GM21390 (cell line): Measurements from ENCODE around the gene GPR12.

Source experiments
- ATAC-seq: cut with Tn5 transposase; IDR thresholded peaks from one replicate; pipeline ENCODE4 v1.9.1; 2021; ENCODE audit not compliant: unreplicated experiment

Gene GPR12

DNA sequence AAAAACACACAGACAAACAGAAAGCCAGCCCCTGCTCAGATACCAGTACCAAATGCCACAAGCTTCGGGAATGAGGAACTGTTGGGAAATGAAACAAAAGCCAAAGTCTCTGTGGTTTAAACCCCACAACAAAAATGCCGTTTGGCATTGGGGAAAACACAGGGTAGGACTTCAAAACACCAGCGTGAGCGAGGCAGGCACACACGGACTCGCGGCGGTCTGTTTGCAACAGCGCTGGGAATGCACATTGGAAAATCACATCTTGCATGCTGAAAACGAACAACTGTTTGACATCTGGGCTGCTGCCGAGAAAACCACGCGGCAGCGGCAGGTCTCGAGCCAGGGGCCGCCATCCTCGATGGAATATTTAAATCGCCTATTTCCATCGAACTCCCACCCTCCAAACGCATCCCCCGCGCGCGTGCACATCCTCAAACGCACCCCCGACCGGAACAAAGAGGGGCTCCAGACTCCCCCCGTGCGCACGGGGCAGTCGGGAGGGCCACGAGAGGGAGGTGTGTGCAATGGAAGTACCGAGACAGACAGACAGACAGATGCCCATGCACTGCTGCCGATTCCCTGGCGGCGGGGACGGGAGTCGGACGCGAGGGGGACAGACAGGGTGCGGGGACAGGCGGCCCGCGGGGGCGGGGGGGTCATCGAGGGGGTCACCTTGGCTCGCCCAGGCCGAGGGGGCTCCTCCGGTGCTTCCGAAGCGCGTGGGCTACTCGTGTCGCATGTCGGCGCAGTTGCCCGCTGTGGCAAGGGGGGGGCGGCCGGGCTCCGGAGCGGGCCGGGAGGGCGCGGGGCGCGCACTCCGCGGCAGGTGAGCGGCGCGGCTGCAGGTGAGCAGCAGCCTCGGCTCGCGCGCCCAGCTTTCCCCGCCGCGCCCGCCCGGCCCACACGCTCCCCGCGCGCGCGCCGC lies at the start of gene GPR12:
Gene GPR12 (minus strand): TSS at position 880 of the 925 bp plus-strand sequence. CDS start 959 bp downstream, outside the sequence.
- no peak for ATAC-seq

DNA sequence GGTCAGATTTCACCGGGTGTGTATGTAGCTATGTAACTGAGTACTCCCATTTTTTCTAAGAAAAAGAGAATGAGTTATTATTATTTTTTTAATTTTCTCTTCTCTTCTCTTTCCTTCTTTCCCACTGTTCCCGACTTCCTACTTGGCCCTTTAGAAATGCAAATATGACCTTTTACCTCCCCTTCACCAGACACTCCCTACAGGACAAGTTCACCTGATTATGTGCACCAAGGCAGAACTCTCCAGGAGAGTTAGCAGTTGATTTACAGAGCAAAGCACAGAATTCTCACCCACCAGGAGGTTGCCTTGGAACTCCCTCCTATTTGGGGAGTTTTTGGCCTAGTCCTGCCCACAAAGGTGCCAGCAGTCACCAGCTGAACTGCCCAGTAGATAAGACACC lies 49.5 kb upstream of the GPR12 start:
- no peak for ATAC-seq

DNA sequence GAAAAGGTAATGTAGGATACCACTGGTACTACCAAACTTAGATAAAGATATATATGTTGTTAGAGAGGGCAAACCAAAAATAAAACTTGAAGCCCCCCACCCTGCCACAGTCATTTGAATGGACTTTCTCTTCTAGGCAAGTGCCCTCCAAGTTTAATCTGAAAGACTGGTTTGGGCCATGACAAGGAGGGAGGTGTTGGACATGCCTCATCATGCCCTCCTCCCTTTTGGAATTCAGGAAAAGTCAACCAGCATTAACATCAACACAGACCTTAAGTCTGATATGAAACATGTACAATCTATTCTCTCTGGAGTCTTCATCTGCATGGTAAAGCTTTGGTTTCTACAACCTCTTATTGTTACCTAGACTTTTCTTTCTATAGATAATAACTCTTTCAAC lies 46.3 kb upstream of the GPR12 start:
- ATAC-seq = no peak

DNA sequence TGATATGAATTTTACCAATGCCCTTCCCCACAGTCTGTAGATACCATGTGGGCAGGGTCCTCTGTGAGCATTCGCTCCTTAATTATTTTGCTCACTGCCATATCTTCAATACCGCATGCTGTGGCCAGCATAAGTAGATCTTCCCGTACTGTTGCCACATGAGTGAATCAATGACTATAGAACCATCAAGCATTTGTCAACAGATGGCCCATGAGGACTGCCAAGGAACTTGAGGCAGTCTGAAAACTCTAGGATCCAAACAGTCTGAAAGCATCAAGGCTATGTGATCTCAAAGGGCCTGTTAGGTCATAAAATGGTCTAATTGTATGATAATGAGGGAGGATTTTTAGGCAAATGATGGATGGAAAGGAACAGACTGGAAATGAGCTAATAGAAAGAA lies 27.4 kb upstream of the GPR12 start:
- no peak for ATAC-seq

DNA sequence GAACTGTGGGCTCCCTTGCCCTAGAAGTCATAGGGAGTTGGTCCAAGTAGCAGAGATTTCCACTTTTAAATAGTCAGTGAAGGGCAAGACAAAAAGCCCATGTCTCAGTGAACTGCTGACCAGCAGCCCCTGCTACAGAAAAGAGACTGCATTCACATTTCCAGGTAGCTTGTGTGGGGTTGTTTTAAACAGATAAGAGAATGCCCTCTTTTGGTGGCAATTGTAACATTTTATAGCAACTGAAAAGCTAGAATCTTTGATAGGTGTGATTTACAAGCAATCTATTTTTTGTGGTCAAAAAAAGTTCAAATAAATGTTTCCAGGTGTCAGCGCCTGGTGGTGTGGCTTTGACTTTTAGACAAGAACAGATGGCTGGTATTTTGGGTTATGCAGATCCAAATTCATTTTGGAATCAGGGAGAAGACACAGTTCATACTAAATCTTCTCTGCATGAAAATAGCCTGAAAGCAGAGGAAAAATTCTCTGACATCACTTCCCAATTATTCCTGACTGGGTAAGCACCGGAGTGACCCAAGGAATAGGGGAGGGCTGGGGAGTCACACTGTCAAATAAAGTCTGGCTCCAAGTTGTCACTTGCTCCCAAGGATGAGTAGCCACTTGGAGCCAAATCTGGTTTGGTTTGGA lies 26.2 kb upstream of the GPR12 start:
- ATAC-seq = no peak

DNA sequence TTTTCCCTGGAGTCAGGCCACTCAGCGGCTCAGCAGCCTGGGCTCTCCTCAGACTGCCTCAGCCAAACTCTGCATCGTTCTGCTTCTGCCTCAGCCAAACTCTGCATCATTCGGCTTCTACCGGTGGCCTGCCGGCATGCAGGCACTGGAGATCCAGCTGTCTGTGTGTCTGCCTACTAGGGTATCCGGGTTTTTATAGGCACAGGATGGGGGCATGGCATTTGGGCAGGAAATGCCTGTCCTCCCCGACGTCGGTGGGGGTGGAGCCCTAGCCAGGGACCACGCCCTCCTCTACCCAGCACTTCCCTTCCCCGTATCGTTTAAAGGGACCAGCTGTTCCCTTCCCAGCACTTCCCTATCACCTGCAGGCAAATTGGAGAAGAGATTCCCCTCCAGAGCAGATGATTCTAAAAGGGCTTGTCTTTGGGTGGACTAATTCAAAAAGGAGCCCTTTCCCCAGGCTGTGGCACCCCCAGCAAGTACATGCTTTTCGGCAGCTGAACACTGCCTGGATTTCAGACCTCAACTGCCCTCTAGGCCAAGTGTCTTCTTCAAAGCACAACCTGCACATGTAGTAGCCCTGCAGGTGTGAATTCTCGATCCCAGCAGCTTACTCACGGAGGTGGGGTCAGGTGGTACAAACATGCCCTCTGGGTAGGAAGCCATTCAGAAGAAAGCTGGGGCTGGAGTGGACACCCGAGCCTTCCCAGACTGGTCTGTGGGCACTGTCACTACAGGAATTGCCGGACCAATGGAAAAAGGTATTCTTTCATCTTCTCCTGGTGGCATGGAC lies 25.4 kb upstream of the GPR12 start:
- no peak for ATAC-seq

GRCh38 chr13:26784704-26785639 lies 24.4 kb upstream of the GPR12 start:
- ATAC-seq = no peak

GRCh38 chr13:26780411-26780810 lies 19.8 kb upstream of the GPR12 start:
- no peak for ATAC-seq

- ATAC-seq = no peak
Observed at GRCh38 chr13:26779321-26779720, 18.7 kb upstream of the GPR12 start.

GRCh38 chr13:26772531-26772930 lies 11.9 kb upstream of the GPR12 start:
- ATAC-seq = no peak

GRCh38 chr13:26771796-26772195 lies 11.2 kb upstream of the GPR12 start:
- no peak for ATAC-seq

DNA sequence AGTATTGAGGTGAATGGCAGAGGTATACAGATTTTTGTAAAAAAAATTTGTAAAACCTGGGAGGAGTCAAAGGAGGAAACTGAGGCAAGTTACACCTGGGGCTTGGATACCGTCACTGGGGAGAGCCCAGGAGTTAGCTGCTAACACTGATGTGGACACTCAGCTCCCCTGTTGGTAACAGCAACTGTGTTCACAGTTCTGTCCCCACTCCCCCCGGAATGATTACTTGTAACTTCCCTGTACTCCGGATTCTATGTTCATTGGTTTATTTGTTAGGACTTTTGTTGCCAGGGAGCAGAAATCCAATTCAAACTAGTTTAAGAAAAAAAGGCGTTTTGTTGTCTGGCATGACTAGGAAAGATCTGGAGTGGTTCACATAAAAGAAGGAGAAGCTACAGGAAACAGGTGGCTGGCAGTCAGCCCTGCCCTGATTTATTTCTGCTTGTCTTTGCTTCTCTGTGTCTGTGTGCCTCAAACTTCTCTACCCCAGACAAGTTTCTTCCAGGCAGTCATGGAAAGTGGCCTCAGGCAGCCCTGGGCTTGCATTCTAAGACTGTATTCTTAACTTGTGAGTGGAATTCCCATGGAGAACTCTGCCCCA lies 2.3 kb upstream of the GPR12 start:
- ATAC-seq = no peak

DNA sequence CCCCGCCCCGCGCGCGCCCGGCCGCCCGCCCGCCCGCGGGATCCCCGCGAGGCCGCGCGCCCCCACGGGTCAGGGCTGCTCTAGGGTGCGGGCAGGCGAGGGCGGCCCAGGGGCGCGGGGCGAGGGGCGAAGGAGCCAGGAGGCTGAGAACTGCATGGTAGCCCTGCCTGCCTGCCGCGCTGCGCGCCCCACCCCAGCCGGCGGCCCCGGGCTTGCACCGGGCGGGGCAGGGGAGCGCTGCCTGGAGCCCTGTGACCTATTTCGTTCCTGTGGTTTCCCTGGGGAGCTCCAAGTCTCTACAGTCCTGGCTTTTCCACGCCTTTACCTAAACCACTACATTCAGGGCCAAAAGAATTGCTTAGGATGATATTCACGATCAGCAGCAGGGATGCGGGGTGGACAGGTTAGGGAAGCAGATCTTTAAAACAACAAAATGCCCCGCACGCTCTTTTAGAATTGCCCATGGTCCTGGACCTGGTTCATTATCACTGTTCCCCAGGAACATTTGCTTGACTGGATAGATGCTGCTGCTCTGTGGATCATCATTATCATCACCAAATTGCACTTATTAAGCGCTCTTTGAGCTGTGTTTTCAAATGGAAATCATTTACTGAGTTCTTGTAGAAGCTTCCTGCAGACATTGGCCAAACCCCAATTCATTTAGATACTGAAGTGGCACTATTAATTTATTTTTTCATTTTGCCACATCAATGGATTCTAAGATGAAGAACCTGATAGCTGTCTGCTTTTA lies 421 bp upstream of the GPR12 start:
- no peak for ATAC-seq

DNA sequence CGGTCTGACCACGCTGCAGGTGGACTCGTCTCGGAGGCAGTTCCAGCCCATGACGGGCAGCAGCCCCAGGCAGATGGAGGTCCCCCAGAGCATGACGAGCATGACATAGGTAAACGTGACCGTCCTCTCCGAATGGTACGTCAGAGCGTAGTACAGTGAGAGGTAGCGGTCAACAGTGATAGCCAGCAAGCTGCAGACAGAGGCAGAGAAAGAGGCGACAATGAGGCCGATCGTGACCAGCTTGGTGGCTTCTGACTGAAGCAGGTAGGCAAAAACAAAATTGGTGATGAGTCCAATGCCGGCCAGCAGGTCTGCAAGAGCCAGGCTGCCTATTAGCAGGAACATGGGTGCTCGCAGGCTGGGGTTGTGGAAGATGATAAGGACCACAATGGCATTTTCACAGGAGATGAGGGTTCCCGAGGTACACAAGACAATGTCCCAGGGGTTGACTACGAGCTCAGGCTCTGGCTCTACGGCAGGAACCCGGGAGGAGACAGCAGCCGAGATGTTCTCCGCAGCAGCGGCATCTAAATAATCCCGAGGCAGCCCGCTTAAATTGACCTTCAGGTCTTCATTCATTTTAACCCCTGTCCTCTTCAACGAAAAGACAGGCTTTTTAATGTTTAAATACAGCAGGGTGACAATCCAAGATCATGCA lies 1.2 kb downstream of the GPR12 start:
- no peak for ATAC-seq

DNA sequence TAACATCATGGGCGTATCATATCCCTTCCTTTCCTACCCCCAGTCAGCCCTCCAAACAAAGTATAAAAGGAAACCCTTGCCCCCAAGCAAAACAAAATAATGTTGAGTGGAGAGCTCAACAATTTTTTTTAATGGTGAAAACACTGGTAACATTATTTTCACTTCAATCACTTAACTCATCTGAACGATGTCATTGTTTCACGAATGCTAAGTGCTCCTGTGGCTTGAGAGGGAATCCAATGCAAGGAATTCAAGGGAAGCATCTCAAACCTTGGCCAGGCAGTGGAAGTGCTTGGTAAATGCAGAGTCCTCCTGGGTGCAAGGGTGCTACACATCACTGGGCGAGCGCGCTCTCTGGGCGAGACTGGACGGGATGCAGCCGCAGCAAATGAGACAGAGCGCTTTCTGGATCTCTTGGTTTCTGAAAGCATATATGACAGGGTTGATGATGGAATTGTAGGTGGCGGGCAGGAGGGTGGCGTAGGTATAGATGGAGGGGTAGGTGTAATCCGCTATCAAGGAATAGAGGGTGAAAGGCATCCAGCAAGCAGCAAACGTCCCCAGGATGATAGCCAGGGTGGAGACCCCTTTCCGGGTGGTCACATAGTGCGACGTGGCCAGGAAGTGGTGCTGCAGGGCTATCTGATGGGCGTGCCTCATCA lies 2.0 kb downstream of the GPR12 start:
- ATAC-seq = no peak

GRCh38 chr13:26756961-26757360 lies 3.6 kb downstream of the GPR12 start:
- no peak for ATAC-seq

GRCh38 chr13:26752671-26753070 lies 7.9 kb downstream of the GPR12 start:
- no peak for ATAC-seq

- ATAC-seq = no peak
Observed at GRCh38 chr13:26749905-26750304, 10.7 kb downstream of the GPR12 start.
